B cell (primary cell): ENCODE results near the gene EFEMP1. TPM values are rescaled to one million over a fixed set of nuclear protein-coding genes. Genes with fewer than 3 reads are reported as not detected.

Source experiments
- ATAC-seq: fragments of 200-7000 bp; cut with Tn5 transposase; one replicate; pipeline ENCODE4 v1.10.0; 2021; ENCODE audit warnings: low read depth, mild to moderate bottlenecking, moderate number of reproducible peaks, moderate library complexity
- CTCF ChIA-PET: fragments of 350-600 bp; sonication (Branson Sonifier 250); formaldehyde crosslinking; loops from one replicate; lab custom pipeline; 2021; ENCODE audit warnings: antibody characterized with exemption, inconsistent platforms; lab: Charles Lee
- POLR2A ChIA-PET: fragments of 350-600 bp; sonication (Branson Sonifier 250); formaldehyde crosslinking; loops from one replicate; lab custom pipeline; 2021; ENCODE audit warnings: antibody characterized with exemption; lab: Charles Lee
- DNase-seq: peaks from one replicate; pipeline ENCODE4 v3.0.0; 2013
- H2AFZ ChIP-seq: 2 replicates; pipeline ENCODE4 v1.6.1; 2012; ENCODE audit warnings: mild to moderate bottlenecking, low read depth, low read length; ENCODE audit not compliant: insufficient read depth, poor library complexity, severe bottlenecking
- H3K27ac ChIP-seq, 2 donors: 1 replicate in 1 of 2; 2 replicates in 1 of 2; pipeline ENCODE4 v1.5.1; 2012 to 2013; ENCODE audit warnings: low read length in 2 of 2, mild to moderate bottlenecking in 2 of 2, moderate library complexity in 1 of 2
- H3K27me3 ChIP-seq, 4 experiments: fragments of 200-600 bp in 1 of 4; sonication (generic) in 1 of 4; replicated peaks in 1 of 4; 1 replicate in 2 of 4; 2 replicates in 2 of 4; pipeline versions ENCODE4 v1.6.1 to v1.7.0; 2013 to 2016; ENCODE audit warnings: low read length in 3 of 4, mild to moderate bottlenecking in 2 of 4, mixed read lengths in 1 of 4, moderate library complexity in 1 of 4; ENCODE audit not compliant: insufficient read depth in 4 of 4, control insufficient read depth in 3 of 4; ENCODE audit errors: control extremely low read depth in 1 of 4
- H3K36me3 ChIP-seq, 2 experiments: replicated peaks in 1 of 2; 1 replicate in 1 of 2; 2 replicates in 1 of 2; pipeline versions ENCODE4 v1.6.1 to v1.7.1; 2013; ENCODE audit warnings: low read length in 1 of 2; ENCODE audit not compliant: insufficient read depth in 2 of 2, control insufficient read depth in 1 of 2; ENCODE audit errors: control extremely low read depth in 1 of 2, extremely low read depth in 1 of 2
- H3K4me1 ChIP-seq, 2 donors: fragments of 200-600 bp in 1 of 2; sonication (generic) in 1 of 2; 1 replicate in 1 of 2; 2 replicates in 1 of 2; pipeline versions ENCODE4 v1.5.1 to v1.6.1; 2013 to 2017; ENCODE audit warnings: low read length in 2 of 2; ENCODE audit not compliant: control insufficient read depth in 2 of 2, insufficient read depth in 2 of 2
- H3K4me2 ChIP-seq: replicated peaks from 2 replicates; pipeline ENCODE3; 2012; ENCODE audit warnings: mild to moderate bottlenecking, low read depth, low read length; ENCODE audit not compliant: poor library complexity, severe bottlenecking
- H3K4me3 ChIP-seq, 5 experiments: fragments of 200-600 bp in 1 of 5; sonication (generic) in 1 of 5; 1 replicate in 3 of 5; 2 replicates in 2 of 5; pipeline versions ENCODE4 v1.5.1 to v1.7.0; 2011 to 2016; ENCODE audit warnings: low read length in 4 of 5, mild to moderate bottlenecking in 4 of 5, low read depth in 2 of 5, control low read depth in 1 of 5, moderate library complexity in 1 of 5; ENCODE audit not compliant: insufficient read depth in 1 of 5; ENCODE audit errors: control extremely low read depth in 1 of 5, extremely low read depth in 1 of 5
- H3K79me2 ChIP-seq: fragments of 200-600 bp; sonication (generic); one replicate; pipeline ENCODE4 v1.6.0; 2016; ENCODE audit warnings: low read length; ENCODE audit not compliant: control insufficient read depth, insufficient read depth
- H3K9ac ChIP-seq: fragments of 200-600 bp; sonication (generic); 2 replicates; pipeline ENCODE4 v1.6.1; 2017; ENCODE audit warnings: mild to moderate bottlenecking, low read length, moderate library complexity
- H3K9me3 ChIP-seq, 3 donors: one replicate each; pipeline versions ENCODE4 v1.6.1 to v1.7.1; 2013; ENCODE audit warnings: low read length in 2 of 3; ENCODE audit not compliant: control insufficient read depth in 2 of 3, insufficient read depth in 1 of 3; ENCODE audit errors: control extremely low read depth in 1 of 3
- H4K20me1 ChIP-seq: 2 replicates; pipeline ENCODE4 v1.6.0; 2012; ENCODE audit warnings: mild to moderate bottlenecking, low read length; ENCODE audit not compliant: insufficient read depth, control insufficient read depth, poor library complexity, severe bottlenecking
- H3K27ac Mint-ChIP-seq: one replicate; pipeline ENCODE4 v1.8.0; 2021; ENCODE audit warnings: mixed read lengths
- H3K27me3 Mint-ChIP-seq: one replicate; pipeline ENCODE4 v1.8.0; 2021; ENCODE audit warnings: mixed read lengths
- H3K4me1 Mint-ChIP-seq: one replicate; pipeline ENCODE4 v1.8.0; 2021; ENCODE audit warnings: mixed read lengths
- H3K4me3 Mint-ChIP-seq: one replicate; pipeline ENCODE4 v1.8.0; 2021; ENCODE audit warnings: mixed read lengths
- H3K9me3 Mint-ChIP-seq: one replicate; pipeline ENCODE4 v1.8.0; 2022; ENCODE audit warnings: mixed read lengths; ENCODE audit not compliant: insufficient read depth
- CTCF ChIP-seq: fragments of 200-600 bp; IDR thresholded peaks from one replicate; pipeline ENCODE4 v1.8.0; 2022; ENCODE audit warnings: antibody characterized with exemption, mild to moderate bottlenecking
- EZH2 ChIP-seq: IDR thresholded peaks from 2 replicates; pipeline ENCODE4 v1.6.1; 2012; ENCODE audit warnings: borderline replicate concordance, low read depth, mild to moderate bottlenecking, moderate library complexity, low read length; ENCODE audit not compliant: insufficient read depth, poor library complexity, severe bottlenecking
- WGBS: methylation state at CpG from one replicate; pipeline ENCODE4 v1.1.5; 2013; ENCODE audit warnings: missing lambda C conversion rate; ENCODE audit not compliant: insufficient coverage; 5-methylcytosine and 5-hydroxymethylcytosine counted together
- intact Hi-C: fragments of 100-400 bp; cut with micrococcal nuclease; formaldehyde crosslinking; loops from one replicate; pipeline ENCODE4 v1.10.0; 2022
- polyA minus RNA-seq: library from RNA; depleted of rRNA, polyadenylated mRNA; stranded (reverse); fragments of >200 nt; gene quantifications from 2 replicates; pipeline ENCODE4 v1.2.3, GENCODE V29; 2012
- polyA plus RNA-seq: library from polyadenylated mRNA; depleted of rRNA; stranded (reverse); fragments of >200 nt; gene quantifications from 2 replicates; pipeline ENCODE4 v1.2.3, GENCODE V29; 2012
- total RNA-seq, 2 donors: library from RNA; stranded (reverse); fragments of 120-200 nt in 1 of 2; gene quantifications; 1 replicate in 1 of 2; 2 replicates in 1 of 2; pipeline versions ENCODE4 v1.2.3 to v1.2.4, GENCODE V29; 2013 to 2022

The EFEMP1 gene
- not detected in 2 replicates for total RNA-seq
- total RNA-seq (2013) = 0.63 TPM
- not detected in 2 replicates for polyA plus RNA-seq
- not detected in 2 replicates for polyA minus RNA-seq

GRCh38 chr2:55923091-55923981 lies at the start of gene EFEMP1:
Gene EFEMP1, minus strand, starts transcription at chr2:55923782. Its CDS starts 1,342 bp downstream, at chr2:55922440.
- TF ChIP-seq CTCF (no peak), EZH2 (no peak)
- ChIA-PET POLR2A (no interaction called here), CTCF (no interaction called here)
- H3K4me1 Mint-ChIP-seq = peaks cover 2% of the 10 kb centered on the region
- DNase-seq = no peak
- no peak within 1 kb of the TSS for H3K27ac ChIP-seq
- H3K27me3 Mint-ChIP-seq = peaks cover 42% of the 10 kb centered on the region
- peak within 1 kb of the TSS; percentile 33 for H2AFZ ChIP-seq
- no peaks in the 10 kb centered on the region for H3K79me2 ChIP-seq
- peak within 1 kb of the TSS; percentile 25 for H3K4me2 ChIP-seq
- peaks cover 0 to 25% (median 21%) of the 10 kb centered on the region in 4 experiments for H3K27me3 ChIP-seq
- H3K9ac ChIP-seq = no peak within 1 kb of the TSS
- H4K20me1 ChIP-seq = no peaks in the 10 kb centered on the region
- intact Hi-C loops = no loop called here
- peaks cover 0 to 7% of the 10 kb centered on the region in 2 donors for H3K4me1 ChIP-seq
- H3K36me3 ChIP-seq = no peaks in the 10 kb centered on the region
- H3K4me3 ChIP-seq = no peak within 1 kb of the TSS
- H3K27ac Mint-ChIP-seq = peak within 1 kb of the TSS; percentile 23
- H3K9me3 Mint-ChIP-seq = no peaks in the 10 kb centered on the region
- H3K9me3 ChIP-seq = no peaks in the 10 kb centered on the region
- H3K4me3 Mint-ChIP-seq = peak within 1 kb of the TSS; percentile 33
- 6% methylated on average over 64 of the region's 70 CpGs for WGBS
- ATAC-seq = no peak

- intact Hi-C loops = no loop called here
- POLR2A ChIA-PET = no interaction called here
- H3K4me1 ChIP-seq = no peaks in the 10 kb centered on the region
- Mint-ChIP-seq H3K4me1 (no peaks in the 10 kb centered on the region), H3K27ac (no peak overlapping the region), H3K27me3 (peaks cover 23% of the 10 kb centered on the region), H3K9me3 (no peaks in the 10 kb centered on the region), H3K4me3 (no peak overlapping the region)
- H2AFZ ChIP-seq = no peak overlapping the region
- no peak overlapping the region for H3K9ac ChIP-seq
- ATAC-seq (no peak), DNase-seq (no peak)
- CTCF ChIA-PET = no interaction called here
- no peak overlapping the region for H3K4me3 ChIP-seq
- H3K4me2 ChIP-seq = no peak overlapping the region
- H3K79me2 ChIP-seq = no peaks in the 10 kb centered on the region
- no peaks in the 10 kb centered on the region for H3K36me3 ChIP-seq
- WGBS = no CpG with 5 or more reads among the region's 2 CpGs
- no peak overlapping the region for H3K27ac ChIP-seq
- TF ChIP-seq CTCF (no peak), EZH2 (no peak)
- no peaks in the 10 kb centered on the region for H4K20me1 ChIP-seq
- H3K9me3 ChIP-seq = peaks cover 0 to 3% (median 0%) of the 10 kb centered on the region in 3 donors
- H3K27me3 ChIP-seq = peaks cover 0 to 15% (median under 1%) of the 10 kb centered on the region in 4 experiments
Observed at GRCh38 chr2:55970500-55970899, 46.9 kb upstream of the EFEMP1 start.
